SH-SY5Y (cell line): ENCODE results near the gene KIN.

Experiments used
- GATA2 ChIP-seq: IDR thresholded peaks from 2 replicates; pipeline ENCODE4 v1.6.1; 2011; ENCODE audit warnings: mild to moderate bottlenecking, low read depth, low read length
- GATA3 ChIP-seq: IDR thresholded peaks from 2 replicates; pipeline ENCODE4 v1.6.1; 2011; ENCODE audit warnings: low read depth, mild to moderate bottlenecking, low read length, moderate library complexity

GRCh38 chr10:7811000-7811399 lies 23.2 kb upstream of the KIN start:
- no peak for TF ChIP-seq GATA2
- no peak for TF ChIP-seq GATA3
